GDM1 (cell line): ENCODE data around the gene OTUB1.

Source experiments
- DNase-seq: peaks from one replicate; lab custom pipeline; 2025; lab: John Stamatoyannopoulos, UW

The OTUB1 gene

GRCh38 chr11:64025205-64025604 lies 39.0 kb downstream of the OTUB1 start:
- DNase-seq = no peak

- no peak for DNase-seq
These were observed 40.5 kb downstream of the OTUB1 start for GRCh38 chr11:64026575-64027205.

- peak; percentile 72 for DNase-seq
These were observed 41.6 kb downstream of the OTUB1 start for GRCh38 chr11:64027651-64028397.

- DNase-seq = no peak
These were observed 42.3 kb downstream of the OTUB1 start for GRCh38 chr11:64028398-64029115.

GRCh38 chr11:64029773-64030172 lies 43.5 kb downstream of the OTUB1 start:
- DNase-seq = no peak

- DNase-seq = no peak
These were observed 44.8 kb downstream of the OTUB1 start for GRCh38 chr11:64031001-64031400.

GRCh38 chr11:64032050-64032449 lies 45.8 kb downstream of the OTUB1 start:
- DNase-seq = no peak

- no peak for DNase-seq
These were observed 48.2 kb downstream of the OTUB1 start for GRCh38 chr11:64034411-64034811.

- DNase-seq = no peak
These were observed 48.9 kb downstream of the OTUB1 start for GRCh38 chr11:64035081-64035524.

- DNase-seq = no peak
These were observed 49.3 kb downstream of the OTUB1 start, which contains the start of gene FLRT1 for GRCh38 chr11:64035576-64035975. Gene FLRT1 (plus strand): TSS chr11:64035931. CDS start chr11:64116268, 80,337 bp downstream.

- DNase-seq = no peak
These were observed 50.1 kb downstream of the OTUB1 start for GRCh38 chr11:64036087-64037026.

GRCh38 chr11:64037027-64037634 lies 50.9 kb downstream of the OTUB1 start:
- DNase-seq = no peak

- DNase-seq = no peak
These were observed 52.3 kb downstream of the OTUB1 start for GRCh38 chr11:64038500-64038899.

- no peak for DNase-seq
These were observed 52.9 kb downstream of the OTUB1 start for GRCh38 chr11:64039012-64039665.

- DNase-seq = no peak
These were observed 54.6 kb downstream of the OTUB1 start for GRCh38 chr11:64040684-64041322.

- no peak for DNase-seq
These were observed 55.6 kb downstream of the OTUB1 start for GRCh38 chr11:64041846-64042245.

- no peak for DNase-seq
These were observed 56.1 kb downstream of the OTUB1 start for GRCh38 chr11:64042301-64042700.

- no peak for DNase-seq
These were observed 57.3 kb downstream of the OTUB1 start for GRCh38 chr11:64043545-64043944.

GRCh38 chr11:64044730-64045393 lies 58.6 kb downstream of the OTUB1 start:
- DNase-seq = no peak

GRCh38 chr11:64045700-64046099 lies 59.5 kb downstream of the OTUB1 start:
- no peak for DNase-seq
